DOHH2 (cell line): ENCODE data around the gene RNF39.

Experiments
- EZH2phosphoT487 ChIP-seq: fragments of 200-600 bp; sonication (generic); IDR thresholded peaks from 2 replicates; pipeline ENCODE4 v1.6.1; 2017; ENCODE audit warnings: borderline replicate concordance, mild to moderate bottlenecking, antibody characterized with exemption, low read length, moderate library complexity, mixed read lengths
- TF ChIP-seq, protein P1 (sequence below): fragments of 200-600 bp; sonication (generic); IDR thresholded peaks from one replicate; pipeline ENCODE4 v1.5.1; 2014; ENCODE audit warnings: antibody characterized with exemption, mild to moderate bottlenecking, low read depth, low read length; ENCODE audit not compliant: poor library complexity, severe bottlenecking

DNA sequence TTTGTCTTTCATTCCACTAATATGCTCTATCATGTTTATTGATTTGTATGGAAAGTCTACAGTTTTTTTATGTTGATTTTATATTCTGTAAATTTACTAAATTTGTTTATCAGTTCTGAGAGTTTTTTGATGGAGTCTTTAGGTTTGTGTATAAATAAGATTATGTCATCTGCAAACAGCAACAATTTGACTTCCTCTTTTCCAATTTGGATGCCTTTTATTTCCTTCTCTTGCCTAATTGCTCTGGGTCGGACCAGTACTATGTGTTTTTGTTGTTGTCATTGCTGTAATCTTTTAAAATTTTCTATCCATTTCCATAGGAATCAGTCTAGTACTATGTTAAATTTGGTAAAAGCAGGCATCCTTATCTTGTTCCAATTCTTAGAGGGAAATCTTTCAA lies 46.0 kb downstream of the RNF39 start:
- TF ChIP-seq, protein P1, sequence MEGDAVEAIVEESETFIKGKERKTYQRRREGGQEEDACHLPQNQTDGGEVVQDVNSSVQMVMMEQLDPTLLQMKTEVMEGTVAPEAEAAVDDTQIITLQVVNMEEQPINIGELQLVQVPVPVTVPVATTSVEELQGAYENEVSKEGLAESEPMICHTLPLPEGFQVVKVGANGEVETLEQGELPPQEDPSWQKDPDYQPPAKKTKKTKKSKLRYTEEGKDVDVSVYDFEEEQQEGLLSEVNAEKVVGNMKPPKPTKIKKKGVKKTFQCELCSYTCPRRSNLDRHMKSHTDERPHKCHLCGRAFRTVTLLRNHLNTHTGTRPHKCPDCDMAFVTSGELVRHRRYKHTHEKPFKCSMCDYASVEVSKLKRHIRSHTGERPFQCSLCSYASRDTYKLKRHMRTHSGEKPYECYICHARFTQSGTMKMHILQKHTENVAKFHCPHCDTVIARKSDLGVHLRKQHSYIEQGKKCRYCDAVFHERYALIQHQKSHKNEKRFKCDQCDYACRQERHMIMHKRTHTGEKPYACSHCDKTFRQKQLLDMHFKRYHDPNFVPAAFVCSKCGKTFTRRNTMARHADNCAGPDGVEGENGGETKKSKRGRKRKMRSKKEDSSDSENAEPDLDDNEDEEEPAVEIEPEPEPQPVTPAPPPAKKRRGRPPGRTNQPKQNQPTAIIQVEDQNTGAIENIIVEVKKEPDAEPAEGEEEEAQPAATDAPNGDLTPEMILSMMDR = no peak
- TF ChIP-seq EZH2phosphoT487 = no peak
